ENCODE measurements around the gene PEX13.
"Not testable (repeated sequence)": the region's sequence is repeated elsewhere in the genome, so short reads cannot be mapped to it uniquely, and the experiment has no call there.

The PEX13 gene, protein sequence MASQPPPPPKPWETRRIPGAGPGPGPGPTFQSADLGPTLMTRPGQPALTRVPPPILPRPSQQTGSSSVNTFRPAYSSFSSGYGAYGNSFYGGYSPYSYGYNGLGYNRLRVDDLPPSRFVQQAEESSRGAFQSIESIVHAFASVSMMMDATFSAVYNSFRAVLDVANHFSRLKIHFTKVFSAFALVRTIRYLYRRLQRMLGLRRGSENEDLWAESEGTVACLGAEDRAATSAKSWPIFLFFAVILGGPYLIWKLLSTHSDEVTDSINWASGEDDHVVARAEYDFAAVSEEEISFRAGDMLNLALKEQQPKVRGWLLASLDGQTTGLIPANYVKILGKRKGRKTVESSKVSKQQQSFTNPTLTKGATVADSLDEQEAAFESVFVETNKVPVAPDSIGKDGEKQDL

DNA sequence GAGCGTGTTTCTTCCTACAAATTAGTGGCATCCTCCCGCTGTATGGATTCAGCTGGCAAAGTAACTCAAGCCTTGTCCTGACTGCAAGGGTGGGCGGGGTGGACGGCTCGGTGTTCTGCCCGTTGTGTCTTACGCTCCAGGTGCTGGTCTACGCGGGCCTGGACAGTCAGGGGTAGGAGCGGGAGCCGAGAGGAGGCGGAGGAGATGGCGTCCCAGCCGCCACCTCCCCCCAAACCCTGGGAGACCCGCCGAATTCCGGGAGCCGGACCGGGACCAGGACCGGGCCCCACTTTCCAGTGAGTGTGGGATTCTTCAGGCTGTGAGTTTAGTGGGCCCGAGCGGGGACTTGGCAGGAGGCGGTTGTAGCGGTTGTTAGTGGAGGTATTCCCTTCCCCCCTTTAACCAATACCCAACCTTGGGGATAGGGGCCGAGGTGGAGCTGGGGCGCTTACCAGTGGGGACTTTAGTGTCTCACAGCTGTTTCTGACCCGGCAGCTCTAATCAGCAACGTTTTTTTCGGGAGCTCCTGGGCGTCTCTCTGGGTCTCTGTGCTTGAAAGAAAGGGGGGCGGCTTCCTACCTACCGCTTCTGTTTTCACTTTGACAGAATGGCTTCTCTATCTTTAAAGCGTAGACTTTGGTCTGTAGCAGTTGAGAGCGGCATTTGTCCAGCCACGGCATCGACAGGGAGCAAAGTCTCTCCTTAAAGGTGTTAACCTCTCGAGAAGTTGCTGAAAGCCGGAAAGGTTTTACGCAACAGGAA lies at the start of gene PEX13, which contains the start of gene PUS10:
Gene PEX13 (plus strand): TSS at position 165 of the 762 bp plus-strand sequence. CDS start 40 bp downstream, at position 205.
Gene PUS10 (minus strand): TSS at position 700 of the 762 bp plus-strand sequence. CDS start 6,365 bp downstream, outside the sequence.
- peak in 1 of 2 donors; percentile 6 for DNase-seq (ENCODE audit: low read depth in 2 of 2, low spot score in 1 of 2)

DNA sequence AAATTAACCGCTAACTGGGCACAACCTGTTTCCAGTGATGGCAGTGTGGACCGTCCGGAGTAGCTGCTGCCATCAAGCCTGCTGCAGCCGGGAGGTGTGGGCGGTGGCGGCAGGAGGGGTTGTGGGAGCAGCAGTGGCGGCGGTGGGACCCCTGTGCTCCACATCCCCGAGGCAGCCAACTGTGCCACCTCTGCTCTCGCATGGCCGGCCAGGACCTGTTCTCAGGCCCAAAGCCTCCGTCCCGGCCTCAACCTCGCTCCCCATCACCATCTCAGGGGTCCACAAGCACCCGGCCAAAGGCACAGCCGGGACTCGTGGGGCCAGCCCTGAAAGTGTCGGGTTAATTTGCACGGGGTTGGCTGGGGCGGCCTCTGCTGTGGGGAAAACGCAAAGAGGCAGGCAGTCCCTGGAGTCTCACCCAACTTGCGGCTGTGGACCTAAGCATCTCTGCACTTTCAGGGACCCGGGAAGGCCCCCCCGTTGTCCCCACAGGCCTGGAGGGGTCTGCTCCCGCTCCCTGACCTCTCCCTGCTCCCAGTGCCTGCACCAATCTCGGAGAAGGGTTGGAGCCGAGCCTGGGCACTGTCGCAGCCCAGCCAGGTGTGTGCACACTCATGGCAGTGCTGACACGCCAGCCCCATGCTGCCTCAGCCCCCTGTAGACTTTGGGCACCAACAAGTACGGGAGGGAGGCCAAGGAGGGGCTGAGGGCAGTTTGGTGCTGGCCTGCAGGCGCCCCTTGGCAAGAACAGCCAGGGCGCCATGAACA lies 44.4 kb upstream of the PEX13 start:
- DNase-seq (ENCODE audit: low read depth in 2 of 2, low spot score in 1 of 2), result no peak

DNA sequence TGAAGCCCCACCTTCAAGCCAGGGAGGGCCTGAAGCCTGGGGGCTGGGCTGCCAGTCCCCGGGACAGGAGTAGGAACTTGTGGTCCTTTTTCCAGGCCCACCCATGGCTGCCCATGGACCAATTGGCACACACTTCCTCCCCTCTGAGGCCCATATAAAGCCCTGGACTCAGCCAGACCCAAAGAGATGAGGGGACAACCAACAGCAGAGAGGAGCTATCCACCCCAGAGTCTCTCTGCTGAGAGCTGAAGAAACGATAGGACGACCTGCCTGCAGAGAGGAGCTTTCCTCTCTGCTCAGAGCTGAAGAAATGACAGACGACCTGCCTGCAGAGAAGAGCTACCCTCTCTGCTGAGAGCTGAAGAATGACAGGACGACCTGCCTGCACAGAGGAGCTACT lies 43.8 kb upstream of the PEX13 start:
- no peak for DNase-seq (ENCODE audit: low read depth in 2 of 2, low spot score in 1 of 2)

DNA sequence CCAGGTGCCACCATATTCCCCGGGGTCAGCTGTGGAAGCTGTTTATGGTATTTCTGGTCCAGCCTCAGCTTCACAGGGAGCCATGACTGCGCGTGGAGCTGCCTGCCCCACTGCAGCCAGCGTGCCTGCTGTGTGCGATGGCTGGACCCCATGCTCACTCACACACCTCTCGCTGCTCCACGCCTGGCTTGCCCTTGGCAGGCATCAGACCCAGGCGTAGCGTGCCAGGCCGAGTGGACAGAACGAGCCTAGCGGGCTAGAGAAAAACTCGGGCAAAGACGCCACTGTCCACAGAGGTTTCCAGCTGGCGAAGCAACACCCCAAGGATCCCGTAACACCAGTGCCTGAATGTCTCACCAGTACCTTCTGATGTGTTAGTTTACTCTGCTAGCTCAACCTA lies 42.9 kb upstream of the PEX13 start:
- no peak for DNase-seq (ENCODE audit: low read depth in 2 of 2, low spot score in 1 of 2)

DNA sequence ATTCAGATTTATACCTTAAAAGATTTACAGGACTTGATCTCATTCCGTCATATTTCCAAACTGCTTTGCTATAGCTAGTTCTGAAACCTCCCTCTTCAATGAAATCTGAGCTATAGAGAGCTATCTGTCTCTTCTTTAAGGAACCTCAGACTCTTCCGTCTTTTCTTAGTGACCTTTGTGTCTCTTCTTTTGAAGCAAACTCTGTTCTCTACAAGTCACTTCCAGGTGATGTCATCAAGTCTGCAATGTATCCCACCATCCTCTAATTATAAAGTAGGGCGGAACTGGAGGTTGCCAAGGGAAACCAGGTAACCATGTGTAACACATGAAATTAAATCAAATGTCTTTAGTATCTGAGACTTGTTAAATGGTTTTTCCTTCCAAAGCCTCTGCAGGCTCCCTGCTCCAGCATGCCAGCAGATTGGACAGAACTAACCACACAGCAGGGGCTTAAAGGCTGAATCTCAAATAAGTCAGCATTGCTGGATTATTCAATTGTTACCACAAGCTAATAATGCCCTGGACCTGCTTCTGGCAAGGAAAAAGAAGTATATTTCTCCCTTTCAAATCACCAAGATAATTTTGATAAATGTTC lies 41.2 kb upstream of the PEX13 start:
- DNase-seq (ENCODE audit: low read depth in 2 of 2, low spot score in 1 of 2), result no peak

DNA sequence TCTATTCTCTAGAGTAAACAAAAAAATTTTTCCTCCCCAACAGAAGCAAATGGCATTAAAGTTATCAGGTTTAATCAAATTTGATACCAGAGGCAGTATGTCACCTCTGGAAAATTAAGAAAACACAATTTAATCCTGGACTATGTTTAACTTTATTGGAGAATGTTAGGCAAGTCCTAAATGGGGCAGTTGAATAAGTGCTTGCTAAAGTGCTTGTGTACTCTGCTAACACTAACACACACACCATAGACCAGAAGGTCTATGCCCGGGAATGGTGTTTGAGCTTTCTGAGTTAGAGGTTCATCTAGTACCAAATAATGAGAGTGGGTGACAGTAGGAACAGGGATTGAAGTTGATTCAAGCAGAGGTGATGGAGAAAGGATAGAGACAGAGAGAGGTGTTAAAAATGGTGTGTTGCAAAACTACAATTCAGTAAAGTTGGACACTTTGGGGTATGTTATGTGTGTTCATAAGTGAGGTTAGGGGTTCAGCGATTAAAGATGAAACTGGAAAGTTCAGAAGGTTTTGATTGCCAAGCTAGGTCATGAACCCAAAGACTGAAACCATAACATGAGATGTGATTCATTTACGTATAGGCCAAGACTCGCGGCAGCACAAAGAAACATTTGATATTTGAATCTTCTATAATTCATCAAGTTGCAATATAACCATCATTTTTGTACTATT lies 40.5 kb upstream of the PEX13 start:
- DNase-seq (ENCODE audit: low read depth in 2 of 2, low spot score in 1 of 2), result no peak

DNA sequence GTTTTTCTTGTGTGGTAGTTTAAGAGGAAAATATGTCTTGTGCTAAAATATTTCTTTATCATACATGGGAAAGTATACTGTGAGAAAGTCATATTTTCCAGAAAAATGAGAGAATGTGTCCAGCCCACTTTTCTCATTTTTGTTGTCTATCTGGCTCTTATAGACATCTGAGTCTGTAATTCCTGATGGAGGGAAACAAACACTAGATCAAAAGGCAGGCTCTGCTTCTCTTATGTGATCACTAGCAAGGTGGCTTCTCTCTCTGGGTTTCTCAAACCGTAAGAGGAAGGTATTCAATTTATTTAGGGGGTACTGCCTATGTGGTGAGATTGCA lies 40.0 kb upstream of the PEX13 start:
- no peak for DNase-seq (ENCODE audit: low read depth in 2 of 2, low spot score in 1 of 2)

DNA sequence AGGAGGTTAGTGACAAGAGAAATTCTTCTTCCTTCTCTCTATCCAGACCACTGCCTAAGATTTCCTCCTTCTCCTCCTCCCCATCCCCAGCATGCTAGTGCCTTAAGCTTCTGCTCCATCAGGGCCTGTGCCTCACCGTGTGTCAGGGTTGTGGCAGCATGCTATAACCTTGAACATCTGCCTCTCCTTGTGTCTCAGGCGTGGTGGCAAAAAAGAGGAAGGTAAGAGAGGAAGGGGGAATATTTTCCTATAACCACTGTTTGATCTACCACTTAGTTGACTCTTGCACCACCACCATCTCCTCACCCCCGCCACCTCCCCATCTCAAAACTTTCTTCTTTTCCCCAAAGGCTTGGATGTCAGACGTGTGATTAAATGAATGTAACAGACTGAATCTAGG lies 38.3 kb upstream of the PEX13 start:
- DNase-seq (ENCODE audit: low read depth in 2 of 2, low spot score in 1 of 2), result no peak

DNA sequence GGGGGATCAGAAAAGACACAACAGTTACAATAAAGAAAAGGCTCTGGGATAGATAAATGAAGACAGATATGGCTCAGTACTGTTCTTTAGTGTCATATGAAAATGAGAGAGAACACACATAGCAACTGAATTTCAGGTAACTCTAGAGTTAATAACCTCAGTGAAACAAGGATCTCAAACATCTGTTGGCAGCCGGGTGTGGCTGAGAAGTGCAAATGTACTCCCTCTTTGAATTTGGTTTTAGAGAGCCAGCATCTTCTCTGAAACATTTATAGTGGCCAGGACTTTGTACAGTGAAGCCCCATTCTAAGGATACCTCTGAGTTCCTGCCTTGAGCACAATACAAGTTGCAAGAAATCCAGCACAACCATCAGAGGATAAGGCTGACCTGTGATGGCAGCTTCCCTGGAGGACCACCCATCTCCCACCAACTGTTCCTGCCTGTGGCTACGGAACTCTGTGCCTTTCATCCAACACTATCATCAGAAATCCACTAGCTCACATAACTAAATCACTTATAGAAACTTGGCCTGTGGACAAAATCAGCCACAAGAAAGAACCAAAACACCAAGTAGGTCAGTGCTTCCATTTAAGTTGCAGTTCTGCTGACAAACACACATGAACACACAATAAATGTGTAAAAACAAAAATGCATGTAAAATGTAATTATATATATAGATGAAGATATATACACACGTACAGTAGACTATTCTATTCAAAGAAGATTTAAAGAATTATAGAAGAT lies 37.3 kb upstream of the PEX13 start:
- no peak for DNase-seq (ENCODE audit: low read depth in 2 of 2, low spot score in 1 of 2)

DNA sequence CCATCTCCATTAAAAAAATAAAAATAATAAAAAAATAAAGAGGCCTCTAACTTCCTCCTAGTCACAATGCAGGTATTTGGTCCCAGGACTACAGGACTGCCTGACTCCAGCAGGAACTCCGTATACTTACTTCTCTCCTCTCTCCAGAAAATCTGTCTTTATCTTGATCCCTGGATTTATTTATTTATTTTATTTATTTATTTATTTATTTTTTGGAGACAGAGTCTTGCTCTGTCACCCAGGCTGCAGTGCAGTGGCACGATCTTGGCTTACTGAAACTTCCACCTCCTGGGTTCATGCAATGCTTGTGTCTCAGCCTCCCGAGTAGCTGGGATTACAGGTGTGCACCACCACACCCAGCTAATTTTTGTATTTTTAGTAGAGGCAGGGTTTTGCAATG lies 35.5 kb upstream of the PEX13 start:
- DNase-seq (ENCODE audit: low read depth in 2 of 2, low spot score in 1 of 2), result not testable (repeated sequence)

DNA sequence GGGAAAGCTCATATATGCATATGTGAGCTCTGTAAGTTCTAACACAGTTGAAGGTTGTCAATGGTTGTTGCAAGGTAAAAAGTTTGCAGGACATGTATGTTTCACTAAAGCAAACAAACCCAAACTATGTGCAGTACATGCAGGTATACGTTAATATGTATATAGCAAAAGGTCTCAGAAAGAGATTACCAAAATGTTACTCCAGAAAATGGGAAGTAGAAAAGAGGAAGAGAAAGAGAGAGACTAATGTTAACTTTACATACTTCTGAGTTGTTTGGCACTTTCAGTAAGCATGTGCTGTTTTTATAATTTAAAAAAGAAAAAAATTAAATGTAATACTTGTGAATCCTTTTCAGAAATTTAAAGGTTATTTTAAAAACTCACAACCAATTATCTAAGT lies 32.8 kb upstream of the PEX13 start:
- no peak for DNase-seq (ENCODE audit: low read depth in 2 of 2, low spot score in 1 of 2)

DNA sequence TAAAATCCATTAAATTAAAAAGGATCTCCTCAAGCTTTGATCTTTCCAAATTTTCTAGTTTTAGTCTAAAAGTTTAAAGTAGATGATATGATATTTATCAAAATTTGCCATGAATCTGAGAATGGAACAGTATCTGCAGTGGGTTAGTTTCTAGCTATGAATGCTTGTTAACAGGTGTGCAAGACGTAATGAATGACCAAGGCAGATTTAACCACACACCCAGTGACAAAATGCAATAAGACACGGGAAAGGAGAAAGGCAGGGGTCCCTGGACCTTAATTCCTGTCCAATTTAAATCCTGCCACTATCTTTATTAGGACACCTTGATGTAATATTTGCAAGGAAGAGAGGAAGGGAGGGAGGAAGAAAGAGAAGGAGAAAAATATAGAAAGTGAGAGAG lies 30.5 kb upstream of the PEX13 start:
- no peak for DNase-seq (ENCODE audit: low read depth in 2 of 2, low spot score in 1 of 2)

DNA sequence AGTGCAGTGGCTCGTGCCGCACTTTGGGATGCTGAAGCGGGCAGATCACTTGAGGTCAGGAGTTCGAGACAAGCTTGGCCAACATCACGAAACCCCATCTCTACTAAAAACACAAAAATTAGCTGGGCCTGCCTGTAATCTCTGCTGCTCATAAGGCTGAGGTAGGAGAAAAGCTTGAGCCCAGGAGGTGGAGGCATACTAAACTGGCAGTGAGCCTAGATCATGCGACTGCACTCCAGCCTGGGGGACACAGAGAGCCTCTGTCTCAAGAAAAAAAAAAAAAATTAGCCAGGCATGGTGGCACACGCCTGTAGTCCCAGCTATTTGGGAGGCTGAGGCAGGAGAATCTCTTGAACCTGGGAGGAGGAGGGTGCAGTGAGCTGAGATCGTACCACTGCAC lies 29.9 kb upstream of the PEX13 start:
- not testable (repeated sequence) for DNase-seq (ENCODE audit: low read depth in 2 of 2, low spot score in 1 of 2)

DNA sequence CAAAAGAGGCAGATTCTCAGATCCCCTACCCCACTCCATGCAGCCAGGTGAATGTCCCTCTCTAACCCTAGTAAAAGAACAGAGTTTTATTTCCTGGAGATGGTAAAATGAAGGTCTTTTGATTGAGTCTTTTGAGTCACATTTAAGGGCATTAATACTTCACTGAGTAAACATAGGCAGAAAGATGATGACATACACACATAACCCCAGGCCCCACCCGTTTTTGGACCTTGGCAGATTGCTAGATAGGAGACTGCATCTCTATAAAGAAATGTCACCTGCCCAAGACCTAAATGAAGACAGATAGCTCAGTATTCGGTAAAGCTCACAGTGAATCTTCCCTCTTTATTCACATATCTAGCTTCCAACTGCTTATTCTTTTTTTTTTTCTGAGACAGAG lies 28.3 kb upstream of the PEX13 start:
- no peak for DNase-seq (ENCODE audit: low read depth in 2 of 2, low spot score in 1 of 2)

DNA sequence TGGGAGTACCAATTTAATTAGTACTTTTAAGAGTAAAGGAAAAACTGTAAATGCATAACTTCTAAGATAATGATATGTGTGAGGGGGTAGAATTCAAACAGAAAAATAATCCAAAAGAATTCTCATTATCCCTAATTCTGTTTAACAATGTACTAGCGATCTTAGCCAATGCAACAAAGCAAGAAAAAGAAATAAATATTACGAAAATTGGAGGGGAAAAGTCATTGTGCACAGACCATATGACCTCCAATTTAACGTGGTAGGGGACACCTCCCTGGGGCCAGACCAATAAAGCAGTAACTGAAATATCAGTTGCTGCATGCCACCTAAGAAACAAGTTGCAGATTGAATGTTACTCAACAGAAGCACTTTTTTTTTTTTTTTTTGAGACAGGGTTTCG lies 25.9 kb upstream of the PEX13 start:
- no peak for DNase-seq (ENCODE audit: low read depth in 2 of 2, low spot score in 1 of 2)

DNA sequence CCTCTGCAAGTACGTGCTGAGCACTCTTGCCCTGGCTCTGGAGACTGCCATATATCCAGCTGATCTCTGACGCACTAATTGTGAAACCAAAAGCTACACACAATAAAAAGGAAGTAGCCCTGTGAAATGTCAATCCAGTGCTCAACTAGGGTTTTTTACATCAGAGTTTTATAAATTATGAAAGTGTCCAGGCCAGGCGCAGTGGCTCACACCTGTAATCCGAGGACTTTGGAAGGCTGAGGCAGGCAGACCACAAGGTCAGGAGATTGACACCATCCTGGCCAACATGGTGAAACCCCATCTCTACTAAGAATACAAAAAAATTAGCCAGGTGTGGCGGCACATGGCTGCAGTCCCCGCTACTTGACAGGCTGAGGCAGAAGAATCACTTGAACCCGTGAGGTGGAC lies 24.5 kb upstream of the PEX13 start:
- DNase-seq (ENCODE audit: low read depth in 2 of 2, low spot score in 1 of 2), result no peak

DNA sequence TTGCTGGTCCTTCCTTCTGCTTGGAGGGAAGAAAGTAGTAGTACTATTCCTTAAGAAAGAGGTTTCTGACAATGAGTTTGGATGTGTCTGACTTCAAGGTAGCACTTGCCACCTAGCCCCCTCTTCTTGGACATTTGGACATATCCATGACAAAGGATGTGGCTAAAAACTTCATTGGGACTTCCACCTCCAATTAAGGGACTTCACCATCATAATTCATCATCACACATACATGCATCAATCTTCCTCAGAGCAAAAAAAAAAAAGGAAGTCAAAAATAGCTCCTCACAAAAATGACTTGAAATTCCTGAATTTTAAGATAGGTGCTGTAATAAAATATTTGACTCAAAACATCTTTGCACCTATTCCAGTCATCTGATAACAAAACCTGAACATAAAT lies 23.4 kb upstream of the PEX13 start:
- DNase-seq (ENCODE audit: low read depth in 2 of 2, low spot score in 1 of 2), result no peak

DNA sequence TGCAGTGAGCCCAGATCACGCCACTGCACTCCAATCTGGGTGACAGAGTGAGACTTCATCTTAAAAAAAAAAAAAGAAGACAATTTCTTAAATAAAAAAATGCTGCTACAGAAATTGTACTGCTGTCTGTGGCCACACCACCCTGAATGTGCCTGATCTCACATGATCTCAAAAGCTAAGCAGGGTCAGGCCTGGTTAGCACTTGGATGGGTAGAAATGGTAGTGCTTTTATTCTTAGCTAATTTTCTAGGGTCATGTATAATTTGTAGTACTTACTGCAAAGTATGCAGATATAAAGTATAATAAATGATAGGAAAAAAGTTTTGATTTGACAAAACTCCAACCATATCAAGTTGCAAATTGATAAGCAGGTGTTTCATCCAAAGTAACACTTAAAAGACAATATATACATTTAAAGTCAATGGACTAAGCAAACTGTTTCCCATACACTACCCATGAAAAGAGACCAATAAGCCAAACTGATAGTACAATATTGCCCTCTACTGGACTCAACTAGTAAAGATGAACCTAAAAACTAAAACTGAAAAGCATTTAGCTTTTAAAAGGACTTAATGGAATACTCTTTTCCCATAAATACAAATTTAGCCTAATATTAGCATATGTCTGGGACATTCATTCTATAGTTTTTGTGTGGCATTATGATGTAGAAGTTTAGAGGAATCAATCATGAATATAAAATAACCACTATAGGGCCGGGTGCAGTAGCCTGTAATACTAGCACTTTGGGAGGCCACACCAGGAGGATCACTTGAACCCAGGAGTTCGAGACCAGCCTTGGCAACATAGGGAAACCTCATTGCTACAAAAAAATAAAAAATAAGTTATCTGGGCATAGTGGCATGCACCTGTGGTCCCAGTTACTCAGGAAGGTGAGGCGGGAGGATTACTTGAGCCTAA lies 18.6 kb upstream of the PEX13 start:
- DNase-seq (ENCODE audit: low read depth in 2 of 2, low spot score in 1 of 2), result no peak

DNA sequence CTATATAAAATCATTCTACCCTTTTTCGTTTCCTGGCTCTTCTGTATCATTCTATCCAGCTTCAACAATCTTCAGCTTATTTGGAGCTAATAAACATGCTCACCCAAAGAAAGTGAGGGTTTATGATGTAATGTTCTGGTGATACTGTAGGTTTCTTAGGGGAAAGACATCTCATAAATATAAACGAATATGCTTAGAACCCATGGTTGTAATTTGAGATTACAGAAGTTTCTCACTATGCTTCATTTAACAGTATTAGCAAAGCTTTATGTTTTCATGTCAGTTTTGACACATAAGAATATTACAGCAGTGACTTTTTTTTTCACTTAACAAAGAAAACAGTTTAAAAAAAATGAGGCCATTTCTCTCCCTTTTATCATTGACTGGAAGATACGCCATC lies 11.8 kb upstream of the PEX13 start:
- no peak for DNase-seq (ENCODE audit: low read depth in 2 of 2, low spot score in 1 of 2)

Data from stimulated activated CD8-positive, alpha-beta memory T cell treated with anti-CD3 and anti-CD28 coated beads, Interleukin-4, amount 100 ng/mL, for 1 hour (primary cell).